GM23338 (cell line): Measurements from ENCODE around the gene CACNA1B. TPM values are rescaled to one million over a fixed set of nuclear protein-coding genes. Genes with fewer than 3 reads are reported as not detected.

Experiments used
- ATAC-seq: fragments of 200-7000 bp; cut with Tn5 transposase; 3 replicates; pipeline ENCODE4 v1.9.1; 2020
- DNase-seq: peaks from one replicate; pipeline ENCODE4 v3.0.0-alpha.2; 2015; ENCODE audit warnings: low spot score
- H2AFZ ChIP-seq: fragments of 200-600 bp; sonication (generic); 2 replicates; pipeline ENCODE4 v1.8.0; 2016; ENCODE audit warnings: antibody characterized with exemption, mild to moderate bottlenecking, moderate library complexity
- H3F3A ChIP-seq: fragments of 200-600 bp; sonication (generic); replicated peaks from 2 replicates; pipeline ENCODE4 v1.8.0; 2017; ENCODE audit warnings: antibody characterized with exemption, mixed run types, low read depth
- H3K27ac ChIP-seq: fragments of 200-600 bp; sonication (generic); 2 replicates; pipeline ENCODE4 v1.6.1; 2016; ENCODE audit warnings: low read depth
- H3K27me3 ChIP-seq: fragments of 200-600 bp; sonication (generic); 2 replicates; pipeline ENCODE4 v1.8.0; 2016; ENCODE audit warnings: mild to moderate bottlenecking, mixed run types, moderate library complexity; ENCODE audit not compliant: insufficient read depth
- H3K36me3 ChIP-seq: fragments of 200-600 bp; sonication (generic); 2 replicates; pipeline ENCODE4 v1.8.0; 2016; ENCODE audit warnings: mild to moderate bottlenecking; ENCODE audit not compliant: insufficient read depth
- H3K4me1 ChIP-seq: fragments of 200-600 bp; sonication (generic); 2 replicates; pipeline ENCODE4 v1.8.0; 2016; ENCODE audit warnings: mild to moderate bottlenecking, moderate library complexity; ENCODE audit not compliant: insufficient read depth
- H3K4me2 ChIP-seq: fragments of 200-600 bp; sonication (generic); 2 replicates; pipeline ENCODE4 v1.7.1; 2017; ENCODE audit warnings: mixed run types
- H3K4me3 ChIP-seq: fragments of 200-600 bp; sonication (generic); 2 replicates; pipeline ENCODE4 v1.6.1; 2016; ENCODE audit warnings: mixed run types
- H3K79me2 ChIP-seq: fragments of 200-600 bp; sonication (generic); replicated peaks from 2 replicates; pipeline ENCODE4 v1.8.0; 2017; ENCODE audit warnings: mild to moderate bottlenecking; ENCODE audit not compliant: insufficient read depth
- H3K9me2 ChIP-seq: fragments of 200-600 bp; sonication (generic); 2 replicates; pipeline ENCODE4 v1.8.0; 2017; ENCODE audit not compliant: insufficient read depth
- H4K20me1 ChIP-seq: fragments of 200-600 bp; sonication (generic); replicated peaks from 2 replicates; pipeline ENCODE4 v1.8.0; 2017; ENCODE audit warnings: mild to moderate bottlenecking; ENCODE audit not compliant: insufficient read depth
- H3K27ac Mint-ChIP-seq: 2 replicates; pipeline ENCODE4 v1.8.0; 2020; ENCODE audit warnings: inconsistent platforms, mild to moderate bottlenecking, moderate library complexity, mixed read lengths
- H3K27me3 Mint-ChIP-seq: 3 replicates; pipeline ENCODE4 v1.8.0; 2022; ENCODE audit warnings: low read depth, mild to moderate bottlenecking, moderate library complexity, mixed read lengths, inconsistent platforms; ENCODE audit not compliant: insufficient read depth, poor library complexity
- H3K36me3 Mint-ChIP-seq: 3 replicates; pipeline ENCODE4 v1.8.0; 2021; ENCODE audit warnings: low read depth, mild to moderate bottlenecking, inconsistent platforms, moderate library complexity, mixed read lengths
- H3K4me1 Mint-ChIP-seq: 3 replicates; pipeline ENCODE4 v1.8.0; 2020; ENCODE audit warnings: mild to moderate bottlenecking, inconsistent platforms, mixed read lengths
- H3K4me3 Mint-ChIP-seq: 3 replicates; pipeline ENCODE4 v1.8.0; 2021; ENCODE audit warnings: moderate library complexity, mild to moderate bottlenecking, inconsistent platforms, mixed read lengths
- H3K9me3 Mint-ChIP-seq: 3 replicates; pipeline ENCODE4 v1.8.0; 2020; ENCODE audit warnings: moderate library complexity, mild to moderate bottlenecking, inconsistent platforms, mixed read lengths
- CREB1 ChIP-seq: fragments of 250-450 bp; sonication (Bioruptor Pico); IDR thresholded peaks from 2 replicates; pipeline ENCODE4 v1.5.0; 2020; ENCODE audit warnings: low read depth, mild to moderate bottlenecking, moderate library complexity
- POLR2AphosphoS5 ChIP-seq: IDR thresholded peaks from 2 replicates; pipeline ENCODE4 v1.6.1; 2016; ENCODE audit warnings: antibody characterized with exemption, low read depth
- polyA plus RNA-seq: library from polyadenylated mRNA; unstranded; fragments of >200 nt; fragmentation: Nextera tagmentation; extraction: Ambion mirVana; gene quantifications from 2 replicates; pipeline ENCODE4 v1.2.1, GENCODE V29; 2016
- total RNA-seq: library from RNA; depleted of rRNA; stranded (reverse); fragments of >200 nt; shearing (Covaris generic); gene quantifications from 2 replicates; pipeline ENCODE4 v1.2.3, GENCODE V29; 2014
- TF ChIP-seq, protein P1 (sequence below): IDR thresholded peaks from one replicate; pipeline ENCODE4 v1.6.1; 2018; ENCODE audit warnings: antibody characterized with exemption; ENCODE audit not compliant: unreplicated experiment
- TF ChIP-seq, protein P2 (sequence below): fragments of 250-450 bp; sonication (Bioruptor Pico); IDR thresholded peaks from 2 replicates; pipeline ENCODE4 v1.5.0; 2020; ENCODE audit warnings: mild to moderate bottlenecking, moderate library complexity

Gene CACNA1B
- total and polyA plus RNA-seq, 2 experiments from 2014 or later, result 1.1 to 10.4 TPM

DNA sequence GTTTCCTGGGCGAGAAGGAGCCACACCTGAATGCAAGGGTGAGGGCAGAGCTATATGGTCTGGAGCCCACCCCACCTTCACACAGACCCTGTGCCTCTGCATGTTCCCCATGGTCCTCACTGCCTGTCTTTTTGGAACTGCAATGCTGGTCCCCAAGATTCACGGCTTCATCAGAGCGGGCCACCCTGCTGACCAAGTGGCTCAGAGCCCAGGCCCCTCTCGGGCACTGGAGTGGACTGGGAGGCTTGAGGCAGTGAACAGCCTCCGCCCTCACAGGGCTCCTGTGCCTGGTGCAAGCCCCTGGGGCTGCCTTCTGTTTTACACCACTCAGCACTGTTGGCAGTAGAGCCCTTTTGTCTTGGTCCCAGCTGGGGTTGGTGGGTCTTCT lies 143.2 kb downstream of the CACNA1B start (continued):
- TF ChIP-seq, protein P1, sequence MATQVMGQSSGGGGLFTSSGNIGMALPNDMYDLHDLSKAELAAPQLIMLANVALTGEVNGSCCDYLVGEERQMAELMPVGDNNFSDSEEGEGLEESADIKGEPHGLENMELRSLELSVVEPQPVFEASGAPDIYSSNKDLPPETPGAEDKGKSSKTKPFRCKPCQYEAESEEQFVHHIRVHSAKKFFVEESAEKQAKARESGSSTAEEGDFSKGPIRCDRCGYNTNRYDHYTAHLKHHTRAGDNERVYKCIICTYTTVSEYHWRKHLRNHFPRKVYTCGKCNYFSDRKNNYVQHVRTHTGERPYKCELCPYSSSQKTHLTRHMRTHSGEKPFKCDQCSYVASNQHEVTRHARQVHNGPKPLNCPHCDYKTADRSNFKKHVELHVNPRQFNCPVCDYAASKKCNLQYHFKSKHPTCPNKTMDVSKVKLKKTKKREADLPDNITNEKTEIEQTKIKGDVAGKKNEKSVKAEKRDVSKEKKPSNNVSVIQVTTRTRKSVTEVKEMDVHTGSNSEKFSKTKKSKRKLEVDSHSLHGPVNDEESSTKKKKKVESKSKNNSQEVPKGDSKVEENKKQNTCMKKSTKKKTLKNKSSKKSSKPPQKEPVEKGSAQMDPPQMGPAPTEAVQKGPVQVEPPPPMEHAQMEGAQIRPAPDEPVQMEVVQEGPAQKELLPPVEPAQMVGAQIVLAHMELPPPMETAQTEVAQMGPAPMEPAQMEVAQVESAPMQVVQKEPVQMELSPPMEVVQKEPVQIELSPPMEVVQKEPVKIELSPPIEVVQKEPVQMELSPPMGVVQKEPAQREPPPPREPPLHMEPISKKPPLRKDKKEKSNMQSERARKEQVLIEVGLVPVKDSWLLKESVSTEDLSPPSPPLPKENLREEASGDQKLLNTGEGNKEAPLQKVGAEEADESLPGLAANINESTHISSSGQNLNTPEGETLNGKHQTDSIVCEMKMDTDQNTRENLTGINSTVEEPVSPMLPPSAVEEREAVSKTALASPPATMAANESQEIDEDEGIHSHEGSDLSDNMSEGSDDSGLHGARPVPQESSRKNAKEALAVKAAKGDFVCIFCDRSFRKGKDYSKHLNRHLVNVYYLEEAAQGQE, result no peak
- TF ChIP-seq, protein P2, sequence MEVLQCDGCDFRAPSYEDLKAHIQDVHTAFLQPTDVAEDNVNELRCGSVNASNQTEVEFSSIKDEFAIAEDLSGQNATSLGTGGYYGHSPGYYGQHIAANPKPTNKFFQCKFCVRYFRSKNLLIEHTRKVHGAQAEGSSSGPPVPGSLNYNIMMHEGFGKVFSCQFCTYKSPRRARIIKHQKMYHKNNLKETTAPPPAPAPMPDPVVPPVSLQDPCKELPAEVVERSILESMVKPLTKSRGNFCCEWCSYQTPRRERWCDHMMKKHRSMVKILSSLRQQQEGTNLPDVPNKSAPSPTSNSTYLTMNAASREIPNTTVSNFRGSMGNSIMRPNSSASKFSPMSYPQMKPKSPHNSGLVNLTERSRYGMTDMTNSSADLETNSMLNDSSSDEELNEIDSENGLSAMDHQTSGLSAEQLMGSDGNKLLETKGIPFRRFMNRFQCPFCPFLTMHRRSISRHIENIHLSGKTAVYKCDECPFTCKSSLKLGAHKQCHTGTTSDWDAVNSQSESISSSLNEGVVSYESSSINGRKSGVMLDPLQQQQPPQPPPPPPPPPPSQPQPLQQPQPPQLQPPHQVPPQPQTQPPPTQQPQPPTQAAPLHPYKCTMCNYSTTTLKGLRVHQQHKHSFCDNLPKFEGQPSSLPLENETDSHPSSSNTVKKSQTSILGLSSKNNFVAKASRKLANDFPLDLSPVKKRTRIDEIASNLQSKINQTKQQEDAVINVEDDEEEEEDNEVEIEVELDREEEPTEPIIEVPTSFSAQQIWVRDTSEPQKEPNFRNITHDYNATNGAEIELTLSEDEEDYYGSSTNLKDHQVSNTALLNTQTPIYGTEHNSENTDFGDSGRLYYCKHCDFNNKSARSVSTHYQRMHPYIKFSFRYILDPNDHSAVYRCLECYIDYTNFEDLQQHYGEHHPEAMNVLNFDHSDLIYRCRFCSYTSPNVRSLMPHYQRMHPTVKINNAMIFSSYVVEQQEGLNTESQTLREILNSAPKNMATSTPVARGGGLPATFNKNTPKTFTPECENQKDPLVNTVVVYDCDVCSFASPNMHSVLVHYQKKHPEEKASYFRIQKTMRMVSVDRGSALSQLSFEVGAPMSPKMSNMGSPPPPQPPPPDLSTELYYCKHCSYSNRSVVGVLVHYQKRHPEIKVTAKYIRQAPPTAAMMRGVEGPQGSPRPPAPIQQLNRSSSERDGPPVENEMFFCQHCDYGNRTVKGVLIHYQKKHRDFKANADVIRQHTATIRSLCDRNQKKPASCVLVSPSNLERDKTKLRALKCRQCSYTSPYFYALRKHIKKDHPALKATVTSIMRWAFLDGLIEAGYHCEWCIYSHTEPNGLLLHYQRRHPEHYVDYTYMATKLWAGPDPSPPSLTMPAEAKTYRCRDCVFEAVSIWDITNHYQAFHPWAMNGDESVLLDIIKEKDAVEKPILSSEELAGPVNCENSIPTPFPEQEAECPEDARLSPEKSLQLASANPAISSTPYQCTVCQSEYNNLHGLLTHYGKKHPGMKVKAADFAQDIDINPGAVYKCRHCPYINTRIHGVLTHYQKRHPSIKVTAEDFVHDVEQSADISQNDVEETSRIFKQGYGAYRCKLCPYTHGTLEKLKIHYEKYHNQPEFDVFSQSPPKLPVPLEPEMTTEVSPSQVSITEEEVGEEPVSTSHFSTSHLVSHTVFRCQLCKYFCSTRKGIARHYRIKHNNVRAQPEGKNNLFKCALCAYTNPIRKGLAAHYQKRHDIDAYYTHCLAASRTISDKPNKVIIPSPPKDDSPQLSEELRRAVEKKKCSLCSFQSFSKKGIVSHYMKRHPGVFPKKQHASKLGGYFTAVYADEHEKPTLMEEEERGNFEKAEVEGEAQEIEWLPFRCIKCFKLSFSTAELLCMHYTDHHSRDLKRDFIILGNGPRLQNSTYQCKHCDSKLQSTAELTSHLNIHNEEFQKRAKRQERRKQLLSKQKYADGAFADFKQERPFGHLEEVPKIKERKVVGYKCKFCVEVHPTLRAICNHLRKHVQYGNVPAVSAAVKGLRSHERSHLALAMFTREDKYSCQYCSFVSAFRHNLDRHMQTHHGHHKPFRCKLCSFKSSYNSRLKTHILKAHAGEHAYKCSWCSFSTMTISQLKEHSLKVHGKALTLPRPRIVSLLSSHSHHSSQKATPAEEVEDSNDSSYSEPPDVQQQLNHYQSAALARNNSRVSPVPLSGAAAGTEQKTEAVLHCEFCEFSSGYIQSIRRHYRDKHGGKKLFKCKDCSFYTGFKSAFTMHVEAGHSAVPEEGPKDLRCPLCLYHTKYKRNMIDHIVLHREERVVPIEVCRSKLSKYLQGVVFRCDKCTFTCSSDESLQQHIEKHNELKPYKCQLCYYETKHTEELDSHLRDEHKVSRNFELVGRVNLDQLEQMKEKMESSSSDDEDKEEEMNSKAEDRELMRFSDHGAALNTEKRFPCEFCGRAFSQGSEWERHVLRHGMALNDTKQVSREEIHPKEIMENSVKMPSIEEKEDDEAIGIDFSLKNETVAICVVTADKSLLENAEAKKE (CRISPR knock-in tag), result no peak

DNA sequence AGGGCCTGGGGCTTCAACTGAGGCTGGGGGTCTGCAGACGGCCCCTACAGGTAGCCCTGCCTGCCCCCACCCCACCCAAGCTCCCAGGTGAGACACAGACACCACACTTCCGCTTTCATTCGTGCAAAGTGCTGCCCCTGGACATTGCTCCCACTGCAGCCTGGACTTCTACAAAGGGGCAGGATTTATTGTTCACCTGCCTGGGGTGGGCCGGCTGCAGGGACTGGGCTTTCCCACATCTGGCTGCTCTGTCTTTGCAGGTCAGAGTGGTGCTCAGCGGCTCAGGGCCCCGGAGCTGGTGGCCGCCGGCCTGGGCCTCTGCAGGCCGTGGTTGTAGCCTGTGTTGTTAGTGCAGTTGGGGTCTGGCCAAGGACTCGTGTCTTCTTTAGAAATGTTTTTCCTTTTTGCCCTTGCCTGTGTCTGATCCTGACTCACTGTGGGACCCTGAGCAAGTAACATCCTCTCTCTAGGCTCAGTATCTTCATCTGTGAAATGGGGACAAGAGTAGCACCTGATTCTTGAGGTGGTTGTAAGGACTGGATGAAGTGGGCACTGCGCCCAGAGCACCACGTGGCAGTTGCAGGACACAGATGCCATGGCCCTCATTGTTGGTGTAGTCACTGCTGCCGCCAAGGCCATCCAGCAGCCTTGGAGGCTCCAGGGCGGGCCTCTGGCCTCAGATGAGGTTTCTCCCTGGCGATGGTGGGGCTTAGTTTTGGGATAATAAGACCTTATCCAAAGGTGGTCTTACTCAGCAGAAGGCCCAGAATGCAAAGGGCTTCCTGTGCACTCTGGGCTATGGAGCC lies 143.9 kb downstream of the CACNA1B start:
- no peaks in the 10 kb centered on the region for H3K4me1 ChIP-seq
- no peak overlapping the region for H3K4me2 ChIP-seq
- no peak for DNase-seq
- H3K36me3 ChIP-seq, result no peaks in the 10 kb centered on the region
- H3K4me3 ChIP-seq, result no peak overlapping the region
- Mint-ChIP-seq H3K9me3 (no peaks in the 10 kb centered on the region; the same call in 2 of the 3 replicates), H3K27ac (no peak overlapping the region), H3K4me1 (peaks cover 3% of the 10 kb centered on the region), H3K27me3 (peaks cover 12% of the 10 kb centered on the region), H3K4me3 (no peak overlapping the region; the same call in 2 of the 3 replicates), H3K36me3 (peaks cover 13% of the 10 kb centered on the region)
- no peak overlapping the region for H3K27ac ChIP-seq
- H2AFZ ChIP-seq, result no peak overlapping the region
- H3F3A ChIP-seq, result no peaks in the 10 kb centered on the region; the same call in 1 of the 2 replicates
- H4K20me1 ChIP-seq, result no peaks in the 10 kb centered on the region
- peaks cover 8% of the 10 kb centered on the region for H3K27me3 ChIP-seq
- no peak for ATAC-seq
- H3K9me2 ChIP-seq, result no peaks in the 10 kb centered on the region
- no peaks in the 10 kb centered on the region for H3K79me2 ChIP-seq
- TF ChIP-seq POLR2AphosphoS5, result no peak
- TF ChIP-seq, protein P2 (CRISPR knock-in tag), result no peak
- no peak for TF ChIP-seq CREB1 (CRISPR knock-in tag)
